ENCODE data around the gene ACVR1B. TPM values are rescaled to one million over a fixed set of nuclear protein-coding genes. Genes with fewer than 3 reads are reported as not detected.

Gene ACVR1B
- total RNA-seq, 2 experiments from 2014 or later, result 7.5 to 8.6 TPM

DNA sequence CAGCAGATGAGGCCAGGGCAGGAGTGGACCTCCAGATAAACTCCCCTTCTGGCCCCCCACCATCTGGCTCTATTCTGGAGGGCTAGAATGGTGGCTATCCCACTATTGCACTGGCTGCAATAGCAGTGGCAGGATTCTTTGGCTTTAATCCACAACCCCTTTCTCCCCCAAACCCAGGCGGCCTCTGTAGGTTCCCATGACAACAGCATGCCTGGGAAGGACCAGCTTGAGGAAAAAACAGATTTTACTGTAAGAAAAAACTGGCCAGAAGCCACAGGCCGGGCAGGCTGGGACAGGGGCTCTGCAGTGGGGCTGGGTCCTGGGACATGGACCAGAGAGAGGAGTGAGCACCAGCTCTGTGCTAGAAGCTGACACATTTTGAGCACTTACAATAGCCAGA, 13.6 kb upstream of the ACVR1B start:
- ChIA-PET POLR2A (interaction anchor here (1.1 kb wide), 1 partner anchor 12 kb away, joined by 3 read pairs; no protein-coding TSS in a partner anchor), CTCF (interaction anchor here (0.9 to 1.6 kb wide), 2 partner anchors 15 to 40 kb away, joined by 3 to 7 read pairs; no protein-coding TSS in a partner anchor)
- TF ChIP-seq, protein P1, sequence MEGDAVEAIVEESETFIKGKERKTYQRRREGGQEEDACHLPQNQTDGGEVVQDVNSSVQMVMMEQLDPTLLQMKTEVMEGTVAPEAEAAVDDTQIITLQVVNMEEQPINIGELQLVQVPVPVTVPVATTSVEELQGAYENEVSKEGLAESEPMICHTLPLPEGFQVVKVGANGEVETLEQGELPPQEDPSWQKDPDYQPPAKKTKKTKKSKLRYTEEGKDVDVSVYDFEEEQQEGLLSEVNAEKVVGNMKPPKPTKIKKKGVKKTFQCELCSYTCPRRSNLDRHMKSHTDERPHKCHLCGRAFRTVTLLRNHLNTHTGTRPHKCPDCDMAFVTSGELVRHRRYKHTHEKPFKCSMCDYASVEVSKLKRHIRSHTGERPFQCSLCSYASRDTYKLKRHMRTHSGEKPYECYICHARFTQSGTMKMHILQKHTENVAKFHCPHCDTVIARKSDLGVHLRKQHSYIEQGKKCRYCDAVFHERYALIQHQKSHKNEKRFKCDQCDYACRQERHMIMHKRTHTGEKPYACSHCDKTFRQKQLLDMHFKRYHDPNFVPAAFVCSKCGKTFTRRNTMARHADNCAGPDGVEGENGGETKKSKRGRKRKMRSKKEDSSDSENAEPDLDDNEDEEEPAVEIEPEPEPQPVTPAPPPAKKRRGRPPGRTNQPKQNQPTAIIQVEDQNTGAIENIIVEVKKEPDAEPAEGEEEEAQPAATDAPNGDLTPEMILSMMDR (IDR thresholded peaks at IDR 0.05), result no peak
- Mint-ChIP-seq H3K36me3 (ENCODE audit: low read depth) (no peaks in the 10 kb centered on the region), H3K27ac (no peak overlapping the region), H3K4me1 (ENCODE audit: low read depth) (no peaks in the 10 kb centered on the region), H3K9me3 (no peaks in the 10 kb centered on the region), H3K4me3 (no peak overlapping the region), H3K27me3 (no peaks in the 10 kb centered on the region)
- ATAC-seq (no peak), DNase-seq (no peak)
- intact Hi-C loops (cut with micrococcal nuclease), result no loop called here

DNA sequence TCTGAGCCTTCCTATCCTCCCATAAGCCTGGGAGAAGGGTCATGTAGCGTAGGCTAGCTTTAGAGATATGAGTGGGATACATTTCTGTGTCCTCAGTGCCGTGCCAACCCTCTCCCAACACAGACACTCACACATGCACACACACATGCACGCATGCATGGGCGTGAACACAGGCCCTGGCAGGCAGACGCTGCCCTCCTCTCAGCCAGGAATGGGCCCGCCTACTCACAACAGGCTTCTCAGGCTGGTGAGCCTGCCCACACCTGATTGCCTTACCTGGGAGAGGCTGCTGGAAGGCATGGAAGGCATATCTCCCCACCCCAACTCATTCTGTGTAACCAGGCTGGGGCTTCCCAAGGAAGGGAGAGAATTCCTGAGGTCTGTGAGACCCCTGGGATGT, 12.8 kb upstream of the ACVR1B start:
- Mint-ChIP-seq H3K9me3 (no peaks in the 10 kb centered on the region), H3K4me1 (ENCODE audit: low read depth) (no peaks in the 10 kb centered on the region), H3K27ac (no peak overlapping the region), H3K4me3 (no peak overlapping the region), H3K36me3 (ENCODE audit: low read depth) (no peaks in the 10 kb centered on the region), H3K27me3 (no peaks in the 10 kb centered on the region)
- ChIA-PET POLR2A (interaction anchor here (1.1 kb wide), 1 partner anchor 13 kb away, joined by 3 read pairs; no protein-coding TSS in a partner anchor), CTCF (interaction anchor here (1.6 kb wide), 1 partner anchor 16 kb away, joined by 7 read pairs; no protein-coding TSS in a partner anchor)
- no peak for ATAC-seq
- no peak for DNase-seq
- intact Hi-C loops (cut with micrococcal nuclease), result no loop called here
- TF ChIP-seq, protein P1 (IDR thresholded peaks at IDR 0.05), result no peak

DNA sequence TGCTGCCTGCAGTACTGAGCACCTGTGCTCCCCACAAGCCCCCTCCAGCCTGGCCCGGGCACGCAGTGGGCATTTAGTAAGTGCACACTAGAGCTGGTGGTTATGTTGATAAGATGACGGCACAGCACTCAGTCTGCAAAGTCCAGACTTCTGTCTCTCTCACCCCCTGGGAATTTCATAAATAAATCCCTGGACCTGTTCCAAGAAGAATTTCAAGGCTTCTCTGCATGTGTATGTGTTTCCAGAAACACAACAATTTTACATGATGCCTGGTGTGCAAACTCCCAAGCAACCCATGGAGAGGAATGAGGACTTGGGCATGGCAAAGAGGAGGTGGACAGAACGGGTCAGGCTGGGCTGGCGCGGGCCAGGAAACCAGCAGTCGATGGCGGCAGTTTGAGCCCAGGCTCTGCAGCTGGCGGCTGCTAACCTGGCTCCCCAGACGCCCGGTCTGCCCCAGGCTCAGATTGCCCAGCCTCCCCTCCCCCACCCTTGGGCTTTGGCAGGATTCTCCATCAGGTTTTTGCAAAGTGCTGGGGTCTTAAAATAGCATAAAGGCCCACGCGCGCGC, 10.4 kb upstream of the ACVR1B start:
- Mint-ChIP-seq H3K9me3 (peaks cover 11% of the 10 kb centered on the region), H3K4me3 (no peak overlapping the region), H3K36me3 (ENCODE audit: low read depth) (peaks cover 1% of the 10 kb centered on the region), H3K27ac (no peak overlapping the region), H3K4me1 (ENCODE audit: low read depth) (no peaks in the 10 kb centered on the region), H3K27me3 (no peaks in the 10 kb centered on the region)
- ChIA-PET CTCF (interaction anchor here (0.9 kb wide), 1 partner anchor 9 kb away, joined by 3 read pairs; no protein-coding TSS in a partner anchor), POLR2A (no interaction called here)
- ATAC-seq, result no peak
- intact Hi-C loops (cut with micrococcal nuclease), result no loop called here
- DNase-seq, result no peak
- TF ChIP-seq, protein P1 (IDR thresholded peaks at IDR 0.05), result no peak

DNA sequence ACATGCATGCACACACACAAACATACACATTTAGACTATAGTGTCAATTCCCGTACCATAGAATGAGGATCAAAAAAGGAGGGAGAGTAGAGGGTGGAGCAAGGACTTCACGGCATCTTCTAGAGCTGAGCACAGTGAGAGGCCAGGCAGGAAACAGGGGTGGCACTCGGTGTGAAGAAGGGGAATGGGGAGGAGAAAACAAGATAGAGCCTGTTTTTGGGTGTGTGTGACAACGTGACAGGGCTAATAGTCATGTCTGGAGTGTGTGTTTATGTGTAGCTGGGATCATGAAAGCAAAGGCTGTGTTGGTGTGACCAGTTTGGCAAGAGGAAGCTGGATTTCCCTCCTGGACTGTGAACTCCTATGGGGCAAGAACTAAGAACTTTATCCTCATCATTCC, 9.9 kb upstream of the ACVR1B start:
- Mint-ChIP-seq H3K4me1 (ENCODE audit: low read depth) (no peaks in the 10 kb centered on the region), H3K36me3 (ENCODE audit: low read depth) (peaks cover 1% of the 10 kb centered on the region), H3K27me3 (no peaks in the 10 kb centered on the region), H3K9me3 (peaks cover 11% of the 10 kb centered on the region), H3K27ac (no peak overlapping the region), H3K4me3 (no peak overlapping the region)
- DNase-seq (no peak), ATAC-seq (no peak)
- TF ChIP-seq, protein P1 (IDR thresholded peaks at IDR 0.05), result no peak
- ChIA-PET CTCF (no interaction called here), POLR2A (no interaction called here)
- intact Hi-C loops (cut with micrococcal nuclease), result no loop called here

DNA sequence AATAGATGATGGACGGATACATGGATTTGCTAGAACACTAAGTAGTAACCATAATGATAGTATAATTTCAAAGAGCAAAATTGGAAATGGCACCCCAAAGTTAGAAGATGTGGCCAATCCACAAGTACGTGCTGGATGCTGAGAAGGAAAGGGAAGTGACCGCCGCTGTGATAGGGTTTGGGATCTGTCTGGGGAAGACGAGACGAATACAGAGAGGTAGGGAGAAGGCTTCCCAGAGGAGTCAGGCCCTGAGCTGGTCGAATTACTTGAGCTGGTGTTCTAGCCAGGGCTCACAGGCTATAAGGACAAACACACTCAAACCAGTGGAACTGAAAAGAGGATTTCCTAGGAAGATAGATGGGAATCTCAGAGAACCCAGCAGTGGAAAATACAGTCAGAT, 9.4 kb upstream of the ACVR1B start:
- peaks cover 11% of the 10 kb centered on the region for H3K9me3 Mint-ChIP-seq

More for the DNA sequence above, 9.4 kb upstream of the ACVR1B start:
- DNase-seq (no peak), ATAC-seq (no peak)
- Mint-ChIP-seq H3K36me3 (ENCODE audit: low read depth) (peaks cover 1% of the 10 kb centered on the region), H3K27me3 (no peaks in the 10 kb centered on the region), H3K4me3 (no peak overlapping the region), H3K4me1 (ENCODE audit: low read depth) (no peaks in the 10 kb centered on the region), H3K27ac (no peak overlapping the region)
- TF ChIP-seq, protein P1 (IDR thresholded peaks at IDR 0.05), result no peak
- ChIA-PET CTCF (no interaction called here), POLR2A (no interaction called here)
- intact Hi-C loops (cut with micrococcal nuclease), result no loop called here

Measured in activated CD8-positive, alpha-beta T cell treated with anti-CD3 and anti-CD28 coated beads for 36 hours (primary cell).